ENCODE measurements around the gene RNF135. TPM values are rescaled to one million over a fixed set of nuclear protein-coding genes. Genes with fewer than 3 reads are reported as not detected.
"Not testable (repeated sequence)": the region's sequence is repeated elsewhere in the genome, so short reads cannot be mapped to it uniquely, and the experiment has no call there.

The RNF135 gene
- total RNA-seq, 1 experiment from 2014 or later = 11.2 TPM

DNA sequence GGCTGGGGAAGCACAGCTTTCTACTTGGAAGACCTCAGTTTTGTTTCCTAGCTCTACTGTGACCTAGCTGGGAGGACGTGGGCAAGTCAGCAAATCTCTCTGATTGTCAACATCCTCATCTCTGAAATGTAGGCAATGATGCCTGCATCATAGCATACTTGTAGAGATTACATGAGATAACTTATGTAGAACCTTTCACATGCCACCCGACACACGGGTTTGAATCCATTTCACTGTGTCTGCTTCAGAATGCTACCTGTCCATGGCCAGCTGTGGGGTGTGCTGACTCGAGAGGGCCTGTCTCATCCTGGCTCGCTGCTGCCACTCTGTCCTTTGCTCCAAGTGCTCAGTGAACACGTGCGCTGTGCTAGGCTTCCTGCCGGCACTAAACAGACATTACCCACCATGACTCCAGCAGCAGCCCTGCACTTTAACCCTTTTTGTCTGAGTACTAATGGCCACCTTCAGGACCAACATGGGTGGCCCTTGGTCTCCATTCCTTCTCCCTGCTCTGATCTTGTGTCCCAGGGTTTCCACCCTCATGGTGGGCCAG, 41.7 kb upstream of the RNF135 start:
- TF ChIP-seq ZNF274 (IDR thresholded peaks at IDR 0.05; ENCODE audit: low read depth, low read length) (no peak), EZH2phosphoT487 (IDR thresholded peaks at IDR 0.05; ENCODE audit: borderline replicate concordance) (no peak), CEBPB (IDR thresholded peaks at IDR 0.05; ENCODE audit: low read depth) (no peak), JUND (IDR thresholded peaks at IDR 0.05) (no peak), ZFX (IDR thresholded peaks at IDR 0.05) (no peak), SIN3A (IDR thresholded peaks at IDR 0.05; ENCODE audit: low read depth) (no peak), POLR2A (IDR thresholded peaks at IDR 0.05; ENCODE audit: borderline replicate concordance, extremely low read depth, insufficient read depth, insufficient read length) (no peak), EZH2 (IDR thresholded peaks at IDR 0.05) (no peak), CBX3 (IDR thresholded peaks at IDR 0.05; ENCODE audit: low read depth) (no peak), SP1 (IDR thresholded peaks at IDR 0.05; ENCODE audit: low read depth) (no peak), FOSL1 (IDR thresholded peaks at IDR 0.05; ENCODE audit: low read depth) (no peak)
- TF ChIP-seq, protein P1, sequence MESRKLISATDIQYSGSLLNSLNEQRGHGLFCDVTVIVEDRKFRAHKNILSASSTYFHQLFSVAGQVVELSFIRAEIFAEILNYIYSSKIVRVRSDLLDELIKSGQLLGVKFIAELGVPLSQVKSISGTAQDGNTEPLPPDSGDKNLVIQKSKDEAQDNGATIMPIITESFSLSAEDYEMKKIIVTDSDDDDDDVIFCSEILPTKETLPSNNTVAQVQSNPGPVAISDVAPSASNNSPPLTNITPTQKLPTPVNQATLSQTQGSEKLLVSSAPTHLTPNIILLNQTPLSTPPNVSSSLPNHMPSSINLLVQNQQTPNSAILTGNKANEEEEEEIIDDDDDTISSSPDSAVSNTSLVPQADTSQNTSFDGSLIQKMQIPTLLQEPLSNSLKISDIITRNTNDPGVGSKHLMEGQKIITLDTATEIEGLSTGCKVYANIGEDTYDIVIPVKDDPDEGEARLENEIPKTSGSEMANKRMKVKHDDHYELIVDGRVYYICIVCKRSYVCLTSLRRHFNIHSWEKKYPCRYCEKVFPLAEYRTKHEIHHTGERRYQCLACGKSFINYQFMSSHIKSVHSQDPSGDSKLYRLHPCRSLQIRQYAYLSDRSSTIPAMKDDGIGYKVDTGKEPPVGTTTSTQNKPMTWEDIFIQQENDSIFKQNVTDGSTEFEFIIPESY (IDR thresholded peaks at IDR 0.05; ENCODE audit: extremely low read depth, insufficient replicate concordance, low read length) = no peak
- TF ChIP-seq, protein P2, sequence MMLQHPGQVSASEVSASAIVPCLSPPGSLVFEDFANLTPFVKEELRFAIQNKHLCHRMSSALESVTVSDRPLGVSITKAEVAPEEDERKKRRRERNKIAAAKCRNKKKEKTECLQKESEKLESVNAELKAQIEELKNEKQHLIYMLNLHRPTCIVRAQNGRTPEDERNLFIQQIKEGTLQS (IDR thresholded peaks at IDR 0.05) = no peak
- TF ChIP-seq, protein P3, sequence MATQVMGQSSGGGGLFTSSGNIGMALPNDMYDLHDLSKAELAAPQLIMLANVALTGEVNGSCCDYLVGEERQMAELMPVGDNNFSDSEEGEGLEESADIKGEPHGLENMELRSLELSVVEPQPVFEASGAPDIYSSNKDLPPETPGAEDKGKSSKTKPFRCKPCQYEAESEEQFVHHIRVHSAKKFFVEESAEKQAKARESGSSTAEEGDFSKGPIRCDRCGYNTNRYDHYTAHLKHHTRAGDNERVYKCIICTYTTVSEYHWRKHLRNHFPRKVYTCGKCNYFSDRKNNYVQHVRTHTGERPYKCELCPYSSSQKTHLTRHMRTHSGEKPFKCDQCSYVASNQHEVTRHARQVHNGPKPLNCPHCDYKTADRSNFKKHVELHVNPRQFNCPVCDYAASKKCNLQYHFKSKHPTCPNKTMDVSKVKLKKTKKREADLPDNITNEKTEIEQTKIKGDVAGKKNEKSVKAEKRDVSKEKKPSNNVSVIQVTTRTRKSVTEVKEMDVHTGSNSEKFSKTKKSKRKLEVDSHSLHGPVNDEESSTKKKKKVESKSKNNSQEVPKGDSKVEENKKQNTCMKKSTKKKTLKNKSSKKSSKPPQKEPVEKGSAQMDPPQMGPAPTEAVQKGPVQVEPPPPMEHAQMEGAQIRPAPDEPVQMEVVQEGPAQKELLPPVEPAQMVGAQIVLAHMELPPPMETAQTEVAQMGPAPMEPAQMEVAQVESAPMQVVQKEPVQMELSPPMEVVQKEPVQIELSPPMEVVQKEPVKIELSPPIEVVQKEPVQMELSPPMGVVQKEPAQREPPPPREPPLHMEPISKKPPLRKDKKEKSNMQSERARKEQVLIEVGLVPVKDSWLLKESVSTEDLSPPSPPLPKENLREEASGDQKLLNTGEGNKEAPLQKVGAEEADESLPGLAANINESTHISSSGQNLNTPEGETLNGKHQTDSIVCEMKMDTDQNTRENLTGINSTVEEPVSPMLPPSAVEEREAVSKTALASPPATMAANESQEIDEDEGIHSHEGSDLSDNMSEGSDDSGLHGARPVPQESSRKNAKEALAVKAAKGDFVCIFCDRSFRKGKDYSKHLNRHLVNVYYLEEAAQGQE (IDR thresholded peaks at IDR 0.05; ENCODE audit: low read depth) = no peak
- Histone ChIP-seq H3K9me2 (ENCODE audit: insufficient read depth) (no peaks in the 10 kb centered on the region), H3K36me3 (ENCODE audit: control insufficient read depth in 1 of 2, insufficient read depth in 2 of 2, low read length in 2 of 2) (peaks cover 0 to 2% of the 10 kb centered on the region in 2 experiments; a peak in 1 of 4 replicates), H3K27ac (ENCODE audit: low read depth, low read length) (no peak overlapping the region), H2AFZ (ENCODE audit: low read depth, low read length, poor library complexity, severe bottlenecking) (no peak overlapping the region), H3K4me3 (replicated peaks in 1 of 2; ENCODE audit: low read depth in 1 of 2, low read length in 2 of 2) (no peak overlapping the region), H3K9ac (ENCODE audit: low read length) (no peak overlapping the region), H4K20me1 (ENCODE audit: insufficient read depth) (no peaks in the 10 kb centered on the region), H3K27me3 (ENCODE audit: insufficient read depth, low read length) (no peaks in the 10 kb centered on the region), H3K9me3 (ENCODE audit: control insufficient read depth in 1 of 2, insufficient read depth in 1 of 2, low read depth in 1 of 2, low read length in 2 of 2) (no peaks in the 10 kb centered on the region), H3K4me1 (ENCODE audit: control insufficient read depth in 1 of 2, insufficient read depth in 2 of 2, low read length in 2 of 2) (no peaks in the 10 kb centered on the region), H3K4me2 (ENCODE audit: low read length) (no peak overlapping the region), H3K79me2 (ENCODE audit: insufficient read depth, low read length) (no peaks in the 10 kb centered on the region)
- POLR2A ChIA-PET = no interaction called here
- CTCF ChIA-PET = no interaction called here
- RAD21 ChIA-PET (ENCODE audit: low non-redundant PET in 1 of 2, low total read pairs in 2 of 2, uncharacterized antibody in 2 of 2, unreplicated experiment in 2 of 2) = no interaction called here
- intact Hi-C loops (cut with micrococcal nuclease) = no loop called here
- BruUV-seq (replicated peaks) = no TSS peak
- DNase-seq (ENCODE audit: low read depth, low spot score) (no peak), ATAC-seq (no peak)

DNA sequence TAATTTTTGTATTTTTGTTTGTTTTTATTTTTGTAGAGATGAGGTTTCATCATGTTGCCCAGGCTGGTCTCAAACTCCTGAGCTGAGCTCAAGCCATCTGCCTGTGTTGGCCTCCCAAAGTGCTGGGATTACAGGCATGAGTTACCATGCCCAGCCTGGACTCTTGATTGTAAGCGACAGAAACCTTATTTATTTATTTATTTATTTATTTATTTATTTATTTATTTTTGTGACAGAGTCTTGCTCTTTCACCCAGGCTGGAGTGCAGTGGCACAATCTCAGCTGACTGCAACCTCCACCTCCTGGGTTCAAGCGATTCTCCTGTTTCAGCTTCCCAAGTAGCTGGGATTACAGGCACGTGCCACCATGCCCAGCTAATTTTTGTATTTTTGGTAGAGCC, 41.0 kb upstream of the RNF135 start:
- H3K79me2 ChIP-seq (ENCODE audit: insufficient read depth, low read length); RAD21 ChIA-PET (ENCODE audit: low non-redundant PET in 1 of 2, low total read pairs in 2 of 2, uncharacterized antibody in 2 of 2, unreplicated experiment in 2 of 2); H3K9me2 ChIP-seq (ENCODE audit: insufficient read depth); H3K27me3 ChIP-seq (ENCODE audit: insufficient read depth, low read length); BruUV-seq (replicated peaks); H3K4me2 ChIP-seq (ENCODE audit: low read length); H3K4me3 ChIP-seq (replicated peaks in 1 of 2; ENCODE audit: low read depth in 1 of 2, low read length in 2 of 2); H2AFZ ChIP-seq (ENCODE audit: low read depth, low read length, poor library complexity, severe bottlenecking); H3K9ac ChIP-seq (ENCODE audit: low read length); H4K20me1 ChIP-seq (ENCODE audit: insufficient read depth); ATAC-seq; H3K36me3 ChIP-seq (ENCODE audit: control insufficient read depth in 1 of 2, insufficient read depth in 2 of 2, low read length in 2 of 2); POLR2A ChIA-PET; DNase-seq (ENCODE audit: low read depth, low spot score); CTCF ChIA-PET; H3K27ac ChIP-seq (ENCODE audit: low read depth, low read length); intact Hi-C loops (cut with micrococcal nuclease); H3K4me1 ChIP-seq (ENCODE audit: control insufficient read depth in 1 of 2, insufficient read depth in 2 of 2, low read length in 2 of 2); H3K9me3 ChIP-seq (ENCODE audit: control insufficient read depth in 1 of 2, insufficient read depth in 1 of 2, low read depth in 1 of 2, low read length in 2 of 2): not testable (repeated sequence)

Data from HCT116 (cell line).